M059J (cell line): Measurements from ENCODE around the gene RNF223. TPM values are rescaled to one million over a fixed set of nuclear protein-coding genes. Genes with fewer than 3 reads are reported as not detected.
"Not testable (repeated sequence)": the region's sequence is repeated elsewhere in the genome, so short reads cannot be mapped to it uniquely, and the experiment has no call there.

Experiments used
- DNase-seq: peaks from one replicate; pipeline ENCODE4 v3.0.0-alpha.2; 2012; ENCODE audit warnings: low read depth
- total RNA-seq: library from RNA; depleted of rRNA; stranded (reverse); fragments of >200 nt; shearing (Covaris generic); gene quantifications from 2 replicates; pipeline ENCODE4 v1.2.3, GENCODE V29; 2014

The RNF223 gene
- total RNA-seq, 1 experiment from 2014 or later = not detected

DNA sequence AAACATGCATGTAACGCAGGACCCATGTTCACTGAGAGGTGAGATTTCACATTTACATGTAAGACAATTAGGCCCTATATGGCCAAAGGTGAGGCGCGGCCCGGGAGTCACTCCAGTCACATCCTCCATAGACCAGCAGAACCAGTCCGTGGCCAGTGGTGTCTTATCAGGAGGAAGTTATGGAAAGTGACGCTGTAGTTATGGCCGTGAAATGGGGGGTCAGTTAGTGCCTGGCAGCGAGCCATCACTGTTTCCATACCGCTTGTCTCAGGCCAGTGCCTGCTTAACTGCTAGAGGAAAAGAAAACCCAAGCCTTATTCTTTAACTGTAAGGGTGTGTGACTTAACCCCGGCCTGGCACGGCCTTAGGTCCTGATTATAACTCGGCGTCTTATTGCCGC, 35.6 kb upstream of the RNF223 start:
- no peak for DNase-seq

DNA sequence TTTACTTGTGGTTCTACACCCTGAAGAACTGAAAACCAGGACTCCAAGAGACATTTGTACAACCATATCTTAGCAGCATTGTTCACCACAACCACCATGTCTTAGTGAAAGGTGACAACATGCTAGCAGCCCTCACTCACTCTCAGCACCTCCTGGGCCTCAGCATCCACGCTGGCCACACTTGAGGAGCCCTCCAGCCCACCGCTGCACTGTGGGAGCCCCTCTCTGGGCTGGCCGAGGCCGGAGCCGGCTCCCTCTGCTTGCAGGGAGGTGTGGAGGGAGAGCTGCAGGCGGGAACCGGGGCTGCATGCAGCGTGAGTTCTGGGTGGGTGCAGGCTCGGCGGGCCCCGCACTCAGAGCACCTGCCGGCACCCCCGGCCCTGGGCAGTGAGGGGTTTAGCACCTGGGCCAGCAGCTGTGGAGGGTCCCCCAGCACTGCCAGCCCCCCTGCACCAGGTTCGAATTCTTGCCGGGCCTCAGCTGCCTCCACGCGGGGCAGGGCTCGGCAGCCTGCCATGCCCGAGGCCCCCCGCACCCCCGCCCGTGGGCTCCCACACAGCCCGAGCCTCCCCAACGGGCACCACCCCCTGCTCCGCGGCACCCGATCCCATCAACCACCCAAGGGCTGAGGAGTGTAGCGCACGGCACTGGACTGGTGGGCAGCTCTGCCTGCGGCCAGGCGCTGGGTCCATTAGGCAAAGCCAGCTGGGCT, 32.6 kb upstream of the RNF223 start:
- DNase-seq = no peak

- peak; percentile 88 for DNase-seq
Measured at GRCh38 chr1:1104152-1104551, 30.0 kb upstream of the RNF223 start.

DNA sequence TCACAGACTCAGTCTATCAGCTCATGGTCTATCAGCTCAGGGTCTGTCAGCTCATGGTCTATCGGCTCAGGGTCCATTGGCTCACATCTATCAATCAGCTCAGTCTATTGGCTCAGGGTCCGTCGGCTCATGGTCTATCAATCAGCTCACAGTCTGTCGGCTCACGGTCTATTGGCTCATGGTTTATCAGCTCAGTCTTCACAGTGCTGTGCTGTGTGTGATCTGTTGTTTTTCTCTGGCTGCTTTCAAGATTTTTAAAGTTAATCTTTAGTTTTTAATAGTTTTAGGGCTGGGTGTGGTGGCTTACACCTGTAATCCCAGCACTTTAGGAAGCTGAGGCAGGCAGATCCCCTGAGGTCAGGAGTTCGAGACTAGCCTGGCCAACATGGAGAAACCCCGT, 27.4 kb upstream of the RNF223 start:
- DNase-seq = no peak

DNA sequence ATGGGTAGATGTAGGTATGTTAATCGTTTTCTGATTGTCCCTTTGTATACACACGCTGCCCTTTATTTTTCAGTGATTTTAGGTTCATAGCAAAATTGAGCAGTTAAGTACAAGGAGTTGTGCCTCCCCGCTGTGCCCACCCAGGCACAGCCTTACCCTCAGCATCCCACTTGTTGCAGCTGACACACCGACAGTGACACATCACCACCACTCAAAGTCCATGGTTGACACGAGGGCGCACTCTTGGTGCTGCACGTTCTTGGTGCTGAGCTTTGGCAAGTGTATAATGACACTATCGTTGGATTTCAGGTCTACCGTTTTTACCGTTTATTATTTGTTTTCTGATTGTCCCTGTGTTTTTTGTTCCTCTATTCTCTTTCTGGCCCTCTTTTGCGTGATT, 26.2 kb upstream of the RNF223 start:
- no peak for DNase-seq

DNA sequence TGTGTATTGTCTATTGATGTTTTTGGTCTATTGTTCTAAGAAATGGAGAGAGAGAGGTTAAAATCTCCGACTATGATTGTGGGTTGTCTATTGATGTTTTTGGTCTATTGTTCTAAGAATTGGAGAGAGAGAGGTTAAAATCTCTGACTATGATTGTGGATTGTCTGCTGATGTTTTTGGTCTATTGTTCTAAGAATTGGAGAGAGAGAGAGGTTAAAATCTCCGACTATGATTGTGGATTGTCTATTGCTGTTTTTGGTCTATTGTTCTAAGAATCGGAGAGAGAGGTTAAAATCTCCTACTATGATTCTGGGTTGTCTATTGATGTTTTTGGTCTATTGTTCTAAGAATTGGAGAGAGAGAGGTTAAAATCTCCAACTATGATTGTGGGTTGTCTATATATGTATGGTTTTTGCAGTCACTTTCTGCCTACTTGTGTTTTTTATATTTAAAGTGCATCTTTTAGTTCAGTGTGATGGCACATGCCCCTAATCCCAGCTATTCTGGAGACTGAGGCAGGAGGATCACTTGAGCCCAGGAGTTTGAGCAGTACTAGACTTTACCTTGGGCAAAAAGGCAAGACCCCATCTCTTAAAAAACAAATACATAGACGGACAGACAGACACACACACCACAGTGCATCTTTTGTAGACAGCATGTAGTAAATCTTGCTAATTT, 25.5 kb upstream of the RNF223 start:
- no peak for DNase-seq

DNA sequence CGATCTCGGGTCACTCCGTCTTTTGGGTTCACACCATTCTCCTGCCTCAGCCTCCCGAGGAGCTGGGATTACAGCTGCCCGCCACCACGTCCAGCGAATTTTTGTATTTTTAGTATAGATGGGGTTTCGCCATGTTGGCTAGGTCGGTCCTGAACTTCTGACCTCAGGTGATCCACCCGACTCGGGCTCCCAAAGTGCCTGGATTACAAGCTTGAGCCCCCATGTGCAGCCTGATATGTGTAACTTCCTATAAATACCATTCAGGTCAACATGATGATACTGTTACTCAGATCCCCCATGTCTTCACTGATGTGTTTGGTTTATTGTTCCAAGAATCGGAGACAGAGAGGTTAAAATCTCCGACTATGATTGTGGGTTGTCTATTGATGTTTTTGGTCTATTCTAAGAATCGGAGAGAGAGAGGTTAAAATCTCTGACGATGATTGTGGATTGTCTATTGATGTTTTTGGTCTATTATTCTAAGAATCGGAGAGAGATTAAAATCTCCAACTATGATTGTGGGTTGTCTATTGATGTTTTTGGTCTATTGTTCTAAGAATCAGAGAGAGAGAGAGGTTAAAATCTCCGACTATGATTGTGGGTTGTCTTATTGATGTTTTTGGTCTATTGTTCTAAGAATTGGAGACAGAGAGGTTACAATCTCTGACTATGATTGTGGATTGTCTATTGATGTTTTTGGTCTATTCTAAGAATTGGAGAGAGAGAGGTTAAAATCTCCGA, 24.7 kb upstream of the RNF223 start:
- DNase-seq = no peak

- DNase-seq = not testable (repeated sequence)
Measured at GRCh38 chr1:1096136-1096535, 22.0 kb upstream of the RNF223 start.

- no peak for DNase-seq
Measured at GRCh38 chr1:1094981-1095380, 20.9 kb upstream of the RNF223 start.

- DNase-seq = no peak
Measured at GRCh38 chr1:1093610-1093943, 19.5 kb upstream of the RNF223 start.

GRCh38 chr1:1092894-1093609, 18.9 kb upstream of the RNF223 start:
- DNase-seq = no peak

DNA sequence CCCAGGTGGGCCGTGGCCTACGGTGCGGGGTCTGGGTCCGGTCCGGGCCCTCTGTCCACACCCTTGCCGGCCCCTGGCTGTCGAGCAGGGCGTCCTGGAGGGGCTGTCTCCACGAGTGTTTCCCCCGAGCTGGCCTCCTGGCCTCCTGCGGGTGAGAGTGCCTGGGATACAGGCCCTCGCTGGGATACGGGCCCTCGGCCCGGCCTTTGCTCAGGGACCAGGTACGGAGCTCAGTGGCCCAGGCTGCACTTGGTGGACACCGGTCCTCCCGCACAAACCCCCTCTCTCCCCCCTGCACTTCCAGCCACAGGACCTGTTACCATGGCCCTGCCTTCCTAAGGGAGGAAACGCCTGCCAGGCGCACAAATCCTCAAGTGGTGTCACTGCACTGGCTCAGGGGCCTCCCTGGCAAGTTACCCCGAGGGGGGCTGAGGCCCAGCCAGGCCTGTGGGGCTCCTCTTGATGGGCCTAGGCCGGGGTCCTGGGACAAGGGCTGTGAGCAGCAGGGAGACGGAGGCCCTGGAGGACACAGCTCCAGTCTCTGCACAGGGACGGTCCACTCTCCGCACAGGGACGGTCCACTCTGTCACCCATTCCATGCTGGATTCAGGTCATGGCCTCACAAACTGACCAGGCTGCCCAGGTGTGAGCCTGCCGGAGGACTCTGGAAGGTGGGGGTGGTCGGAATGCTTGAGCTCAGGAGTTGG, 18.2 kb upstream of the RNF223 start:
- DNase-seq = no peak

GRCh38 chr1:1091344-1092148, 17.4 kb upstream of the RNF223 start:
- no peak for DNase-seq

GRCh38 chr1:1090424-1091343, 16.6 kb upstream of the RNF223 start:
- no peak for DNase-seq

- DNase-seq = no peak
Measured at GRCh38 chr1:1089731-1090423, 15.8 kb upstream of the RNF223 start.

- no peak for DNase-seq
Measured at GRCh38 chr1:1088801-1089680, 14.9 kb upstream of the RNF223 start.

- DNase-seq = no peak
Measured at GRCh38 chr1:1088029-1088800, 14.1 kb upstream of the RNF223 start.
